Pancreas (tissue), 10 donors: ENCODE data around the gene BPIFB2. TPM values are rescaled to one million over a fixed set of nuclear protein-coding genes. Genes with fewer than 3 reads are reported as not detected.

Experiments used
- ATAC-seq, 4 donors: fragments of 200-7000 bp; cut with Tn5 transposase; one replicate each; pipeline versions ENCODE4 v1.8.0 to v1.9.1; 2020; ENCODE audit warnings: mild to moderate bottlenecking in 4 of 4, moderate library complexity in 4 of 4
- DNase-seq, 6 donors: peaks; one replicate each; pipeline ENCODE4 v3.0.0-alpha.2; 2020
- FAIRE-seq: peaks from 2 replicates; lab custom pipeline; 2012; peaks lifted over from hg19 to GRCh38; lab: Jason Lieb, UNC
- H3K27ac ChIP-seq, 4 donors: fragments of 200-600 bp; sonication (generic); 1 replicate in 3 of 4; 2 replicates in 1 of 4; pipeline versions ENCODE4 v1.5.0 to v1.8.0; 2020
- H3K27me3 ChIP-seq, 4 donors: fragments of 200-600 bp; one replicate each; pipeline ENCODE4 v1.8.0; 2021
- H3K36me3 ChIP-seq, 3 donors: fragments of 200-600 bp; sonication (generic) in 1 of 3; one replicate each; pipeline versions ENCODE4 v1.5.0 to v1.8.0; 2020 to 2021
- H3K4me1 ChIP-seq, 3 donors: fragments of 200-600 bp; one replicate each; pipeline ENCODE4 v1.8.0; 2021
- H3K4me3 ChIP-seq, 4 donors: fragments of 200-600 bp; sonication (generic) in 2 of 4; one replicate each; pipeline versions ENCODE4 v1.5.0 to v1.8.0; 2020 to 2021
- H3K9me3 ChIP-seq, 4 donors: fragments of 200-600 bp; one replicate each; pipeline ENCODE4 v1.8.0; 2021
- WGBS, 2 donors: extraction: QIAGEN DNeasy Blood & Tissue Kit; methylation state at CpG; one replicate each; pipeline ENCODE4 v1.1.7; 2013; 5-methylcytosine and 5-hydroxymethylcytosine counted together
- intact Hi-C, 3 donors: fragments of 100-400 bp; cut with DNase I; formaldehyde crosslinking; loops; one replicate each; pipeline versions ENCODE4 v1.11.1 to v1.14.2; 2022
- polyA plus RNA-seq, 2 donors: library from polyadenylated mRNA; stranded (reverse); fragments of 200-250 nt; gene quantifications; one replicate each; pipeline ENCODE4 v1.2.3, GENCODE V29; 2013
- total RNA-seq, 6 donors: library from RNA; stranded (reverse); fragmentation: NEBNext Ultra II Directional in 4 of 6; extraction: Animal tissue kit (Norgen Biotek cat#: 25700) in 4 of 6; gene quantifications; one replicate each; pipeline versions ENCODE4 v1.2.1 to v1.2.4, GENCODE V29; 2021 to 2023
- TF ChIP-seq, protein P1 (sequence below), 4 donors: fragments of 200-600 bp; sonication (generic) in 3 of 4; IDR thresholded peaks; one replicate each; pipeline versions ENCODE4 v1.5.0 to v1.8.0; 2021; ENCODE audit warnings: antibody characterized with exemption in 4 of 4
- donor health status: healthy with polysubstance abuse.
- donor health status: DM: no; HTN: no; CAD: no; lungs with moderate emphysema.
- donor health status: DM: no; HTN: no; CAD: no.
- donor health status: control.
- donor health status: control.
- donor health status: Bipolar disorder and iron deficiency.
- donor health status: DM: yes; HTN: yes; CAD: no.
- donor health status: DM: no; HTN: no; CAD: no.
- donor health status: DM: no; HTN: no; CAD: no.
- donor health status: DM: yes; HTN: yes; CAD: no.

The BPIFB2 gene
- total and polyA plus RNA-seq, 8 donors = 0.05 to 0.16 TPM; not detected in 6

DNA sequence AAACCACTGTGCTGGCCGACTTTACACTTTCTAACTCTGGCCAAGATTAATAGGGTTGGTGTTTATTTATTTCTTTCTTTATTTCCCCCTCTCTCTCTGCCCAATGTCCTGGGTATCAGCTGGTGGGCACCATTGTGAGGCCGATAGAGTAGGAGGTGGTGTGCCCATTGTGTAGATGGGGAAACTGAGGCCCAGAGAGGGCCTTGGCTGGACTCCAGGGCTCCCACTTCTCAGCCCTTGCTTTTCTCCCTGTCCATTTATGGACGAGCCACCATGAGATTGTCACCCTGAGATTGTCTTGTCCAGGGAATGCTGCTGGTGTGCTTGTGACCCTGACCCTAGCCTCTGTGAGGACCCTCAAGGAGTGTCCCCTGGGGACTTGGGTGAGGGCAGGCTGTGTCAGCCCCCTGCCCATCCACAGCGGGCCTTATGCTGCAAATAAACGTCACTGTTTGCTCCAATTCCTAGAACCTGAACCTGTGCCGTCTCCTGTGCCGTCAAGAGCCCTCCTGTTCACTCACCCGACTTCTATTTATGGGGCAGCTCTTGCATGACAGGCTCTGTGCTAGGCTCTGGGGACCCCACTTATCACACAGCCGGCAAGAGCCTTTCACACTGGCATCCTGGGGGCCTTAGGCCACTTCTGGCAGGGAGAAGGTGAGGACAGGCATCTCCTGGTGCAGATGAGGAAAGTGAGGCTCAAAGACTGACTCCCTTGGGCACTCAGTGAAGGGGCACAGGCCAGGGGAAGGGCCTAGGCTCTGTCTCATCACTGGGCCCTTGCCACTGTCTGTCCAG lies 28.1 kb upstream of the BPIFB2 start:
- H3K36me3 ChIP-seq = no peaks in the 10 kb centered on the region
- DNase-seq (no peak), ATAC-seq (no peak), FAIRE-seq (no peak)
- no peak overlapping the region for H3K4me3 ChIP-seq
- no peak overlapping the region for H3K27ac ChIP-seq
- no peaks in the 10 kb centered on the region for H3K27me3 ChIP-seq
- TF ChIP-seq, protein P1, sequence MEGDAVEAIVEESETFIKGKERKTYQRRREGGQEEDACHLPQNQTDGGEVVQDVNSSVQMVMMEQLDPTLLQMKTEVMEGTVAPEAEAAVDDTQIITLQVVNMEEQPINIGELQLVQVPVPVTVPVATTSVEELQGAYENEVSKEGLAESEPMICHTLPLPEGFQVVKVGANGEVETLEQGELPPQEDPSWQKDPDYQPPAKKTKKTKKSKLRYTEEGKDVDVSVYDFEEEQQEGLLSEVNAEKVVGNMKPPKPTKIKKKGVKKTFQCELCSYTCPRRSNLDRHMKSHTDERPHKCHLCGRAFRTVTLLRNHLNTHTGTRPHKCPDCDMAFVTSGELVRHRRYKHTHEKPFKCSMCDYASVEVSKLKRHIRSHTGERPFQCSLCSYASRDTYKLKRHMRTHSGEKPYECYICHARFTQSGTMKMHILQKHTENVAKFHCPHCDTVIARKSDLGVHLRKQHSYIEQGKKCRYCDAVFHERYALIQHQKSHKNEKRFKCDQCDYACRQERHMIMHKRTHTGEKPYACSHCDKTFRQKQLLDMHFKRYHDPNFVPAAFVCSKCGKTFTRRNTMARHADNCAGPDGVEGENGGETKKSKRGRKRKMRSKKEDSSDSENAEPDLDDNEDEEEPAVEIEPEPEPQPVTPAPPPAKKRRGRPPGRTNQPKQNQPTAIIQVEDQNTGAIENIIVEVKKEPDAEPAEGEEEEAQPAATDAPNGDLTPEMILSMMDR (IDR thresholded peaks at IDR 0.05) = no peak
- H3K4me1 ChIP-seq = no peaks in the 10 kb centered on the region
- WGBS, 2 donors = 59 to 63% methylated on average over 9 of the region's 9 CpGs
- H3K9me3 ChIP-seq = no peaks in the 10 kb centered on the region
- intact Hi-C loops = no loop called here

DNA sequence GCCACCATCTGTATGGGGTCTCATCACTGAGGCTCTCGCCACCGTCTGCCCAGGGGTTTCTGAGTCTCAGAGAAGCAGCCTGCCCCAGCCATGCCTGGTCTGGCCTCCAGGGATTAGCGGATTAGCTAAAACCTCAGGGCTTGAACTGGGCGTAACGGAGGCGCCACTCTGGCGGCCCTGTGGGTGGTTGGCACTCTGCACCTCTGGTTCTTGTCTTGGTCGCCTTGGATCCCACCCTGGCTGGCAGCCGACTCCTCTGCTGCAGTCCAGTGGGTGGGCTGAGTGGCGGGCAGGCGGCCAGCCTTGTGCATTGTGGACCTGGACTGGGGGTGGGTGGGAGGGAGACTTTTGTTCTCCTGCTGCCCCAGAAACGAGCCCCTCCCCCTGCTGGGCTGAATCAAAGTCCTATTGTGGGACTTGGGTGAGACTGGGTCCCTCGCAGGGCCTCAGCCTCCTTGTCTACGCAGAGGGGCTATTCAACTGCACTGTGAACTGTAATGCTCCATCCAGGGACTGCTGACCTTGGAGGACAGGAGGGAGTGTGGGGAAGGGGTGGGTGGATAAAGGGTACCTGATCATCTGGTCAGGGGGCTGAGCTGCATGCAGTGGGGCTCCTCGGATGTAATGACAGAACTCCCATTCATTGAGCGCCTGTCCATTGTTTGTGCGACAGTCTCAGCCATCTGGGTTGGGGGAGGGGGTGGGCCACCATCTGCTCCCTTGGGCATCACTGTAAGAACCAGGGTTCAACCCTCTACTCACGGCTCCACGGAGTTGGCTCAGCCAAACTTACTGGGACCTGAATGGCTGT lies 27.2 kb upstream of the BPIFB2 start:
- Histone ChIP-seq H3K27ac (no peak overlapping the region), H3K27me3 (no peaks in the 10 kb centered on the region), H3K9me3 (no peaks in the 10 kb centered on the region), H3K4me3 (no peak overlapping the region), H3K4me1 (no peaks in the 10 kb centered on the region), H3K36me3 (no peaks in the 10 kb centered on the region)
- no peak for DNase-seq
- intact Hi-C loops = no loop called here
- WGBS, 2 donors = 73 to 81% methylated on average over 19 of the region's 19 CpGs
- ATAC-seq = no peak
- TF ChIP-seq, protein P1 (IDR thresholded peaks at IDR 0.05) = no peak
- FAIRE-seq = no peak

DNA sequence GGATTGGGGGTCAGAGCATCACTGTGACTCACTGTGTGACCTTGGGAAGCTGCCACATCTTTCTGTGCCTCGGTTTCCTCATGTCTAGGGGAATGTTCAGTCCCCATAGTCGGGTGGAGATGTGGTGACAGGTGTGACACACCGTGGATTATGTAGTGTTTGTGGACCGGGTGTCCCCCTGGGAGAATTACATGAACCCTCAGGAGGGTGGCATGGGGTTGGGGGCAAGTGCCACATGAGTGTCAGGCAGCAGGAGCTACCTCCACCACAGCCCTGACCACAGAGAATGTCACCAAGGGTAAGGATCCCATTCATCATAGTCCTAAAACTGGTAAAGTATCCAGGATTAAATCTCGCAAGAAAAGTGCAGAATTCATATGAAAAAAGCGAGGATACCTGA lies 26.5 kb upstream of the BPIFB2 start:
- no peak for FAIRE-seq
- H3K4me3 ChIP-seq = no peak overlapping the region
- H3K9me3 ChIP-seq = no peaks in the 10 kb centered on the region
- TF ChIP-seq, protein P1 (IDR thresholded peaks at IDR 0.05) = no peak
- no peaks in the 10 kb centered on the region for H3K27me3 ChIP-seq
- no peaks in the 10 kb centered on the region for H3K36me3 ChIP-seq
- no peak for ATAC-seq
- no peak overlapping the region for H3K27ac ChIP-seq
- whole genome bisulfite sequencing, 2 donors = 68 to 80% methylated on average over 6 of the region's 6 CpGs
- DNase-seq = no peak
- H3K4me1 ChIP-seq = no peaks in the 10 kb centered on the region
- intact Hi-C loops = no loop called here

DNA sequence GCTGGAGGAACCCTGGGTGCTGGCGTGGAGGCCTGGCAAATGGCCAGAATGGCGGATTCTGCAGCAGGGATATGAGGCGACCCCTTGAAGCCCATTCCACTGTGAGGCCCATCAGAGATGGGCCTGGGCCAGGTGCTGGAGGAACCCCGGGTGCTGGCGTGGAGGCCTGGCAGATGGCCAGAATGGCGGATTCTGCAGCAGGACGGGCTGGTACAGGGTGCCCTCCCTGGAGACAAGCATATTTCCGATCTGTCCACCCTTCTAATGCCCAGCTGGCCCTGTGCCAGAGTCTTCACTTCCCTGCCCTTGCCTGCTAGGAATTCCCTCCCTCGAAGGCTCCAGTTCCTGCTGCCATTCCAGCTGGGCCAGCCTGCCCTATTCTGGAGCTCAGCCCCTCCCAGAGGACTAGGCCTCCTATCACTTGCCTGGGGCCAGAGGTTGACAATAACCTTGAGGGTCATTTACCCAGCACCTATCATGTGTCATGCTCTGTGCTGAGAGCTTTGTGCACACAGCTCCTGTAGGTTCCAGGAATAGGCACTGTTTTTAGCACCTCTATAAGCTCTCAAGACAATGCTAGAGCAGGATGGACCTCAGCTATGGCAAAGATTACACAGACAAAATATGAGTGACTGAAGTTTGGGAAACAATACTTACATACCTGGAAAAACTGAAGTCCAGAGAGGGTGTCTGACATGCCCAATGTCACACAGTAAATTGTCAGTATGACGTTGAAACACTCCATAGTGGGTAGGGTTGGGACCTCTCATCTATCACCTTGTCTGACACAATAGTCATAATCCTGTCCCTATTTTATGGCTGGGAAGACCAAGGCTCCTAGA lies 24.7 kb upstream of the BPIFB2 start:
- H3K36me3 ChIP-seq = no peaks in the 10 kb centered on the region
- no peak for FAIRE-seq
- peak in 2 of 4 donors; percentile 39 to 40 for ATAC-seq

More for the DNA sequence above, 24.7 kb upstream of the BPIFB2 start:
- intact Hi-C loops = no loop called here
- TF ChIP-seq, protein P1 (IDR thresholded peaks at IDR 0.05) = no peak
- peak in 4 of 6 donors; percentile 13 to 76 (median 46) for DNase-seq
- H3K27ac ChIP-seq = no peak overlapping the region
- H3K4me3 ChIP-seq = no peak overlapping the region
- no peaks in the 10 kb centered on the region for H3K4me1 ChIP-seq
- 51 to 53% methylated on average over 9 to 10 of the region's 10 CpGs for WGBS, 2 donors
- H3K9me3 ChIP-seq = no peaks in the 10 kb centered on the region
- H3K27me3 ChIP-seq = no peaks in the 10 kb centered on the region
